ENCODE measurements around the gene OOEP. TPM values are rescaled to one million over a fixed set of nuclear protein-coding genes. Genes with fewer than 3 reads are reported as not detected.

The OOEP gene
- total RNA-seq, 1 experiment from 2014 or later = not detected

DNA sequence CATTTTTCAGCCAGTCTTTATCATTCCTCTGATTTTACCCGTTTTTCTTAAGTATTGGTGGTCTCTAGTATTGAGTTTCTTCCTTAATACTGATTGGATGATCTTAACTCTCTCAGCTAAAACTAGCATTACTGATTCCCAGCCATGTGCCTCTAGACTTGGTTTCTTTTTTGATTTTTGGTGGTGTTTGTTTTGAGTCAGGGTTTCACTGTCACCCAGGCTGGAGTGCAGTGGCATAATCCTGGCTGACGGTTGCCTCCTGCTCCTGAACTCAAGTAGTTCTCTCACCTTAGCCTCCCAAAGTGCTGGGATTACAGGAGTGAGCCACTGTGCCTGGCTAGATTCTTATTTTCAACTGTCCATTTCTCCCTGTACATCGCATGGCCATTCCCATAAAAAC lies 40.5 kb downstream of the OOEP start:
- TF ChIP-seq EGR1 (IDR thresholded peaks at IDR 0.05; ENCODE audit: low read depth) (no peak), ZFX (IDR thresholded peaks at IDR 0.05) (no peak), FOSL1 (IDR thresholded peaks at IDR 0.05; ENCODE audit: low read depth) (no peak), RAD21 (IDR thresholded peaks at IDR 0.05; ENCODE audit: low read depth) (no peak), CBX3 (IDR thresholded peaks at IDR 0.05; ENCODE audit: low read depth) (no peak), YY1 (IDR thresholded peaks at IDR 0.05; ENCODE audit: extremely low read depth, insufficient replicate concordance, low read depth, low read length) (no peak), SP1 (IDR thresholded peaks at IDR 0.05; ENCODE audit: low read depth) (no peak), TCF7L2 (IDR thresholded peaks at IDR 0.05; ENCODE audit: borderline replicate concordance, extremely low read depth, insufficient read depth, insufficient read length) (no peak), ELF1 (IDR thresholded peaks at IDR 0.05; ENCODE audit: borderline replicate concordance, low read depth) (no peak), ZNF274 (IDR thresholded peaks at IDR 0.05; ENCODE audit: low read depth, low read length) (no peak), SRF (IDR thresholded peaks at IDR 0.05; ENCODE audit: low read depth) (no peak), EZH2phosphoT487 (IDR thresholded peaks at IDR 0.05; ENCODE audit: borderline replicate concordance) (no peak), JUND (IDR thresholded peaks at IDR 0.05) (no peak), EZH2 (IDR thresholded peaks at IDR 0.05) (no peak)
- TF ChIP-seq, protein P1, sequence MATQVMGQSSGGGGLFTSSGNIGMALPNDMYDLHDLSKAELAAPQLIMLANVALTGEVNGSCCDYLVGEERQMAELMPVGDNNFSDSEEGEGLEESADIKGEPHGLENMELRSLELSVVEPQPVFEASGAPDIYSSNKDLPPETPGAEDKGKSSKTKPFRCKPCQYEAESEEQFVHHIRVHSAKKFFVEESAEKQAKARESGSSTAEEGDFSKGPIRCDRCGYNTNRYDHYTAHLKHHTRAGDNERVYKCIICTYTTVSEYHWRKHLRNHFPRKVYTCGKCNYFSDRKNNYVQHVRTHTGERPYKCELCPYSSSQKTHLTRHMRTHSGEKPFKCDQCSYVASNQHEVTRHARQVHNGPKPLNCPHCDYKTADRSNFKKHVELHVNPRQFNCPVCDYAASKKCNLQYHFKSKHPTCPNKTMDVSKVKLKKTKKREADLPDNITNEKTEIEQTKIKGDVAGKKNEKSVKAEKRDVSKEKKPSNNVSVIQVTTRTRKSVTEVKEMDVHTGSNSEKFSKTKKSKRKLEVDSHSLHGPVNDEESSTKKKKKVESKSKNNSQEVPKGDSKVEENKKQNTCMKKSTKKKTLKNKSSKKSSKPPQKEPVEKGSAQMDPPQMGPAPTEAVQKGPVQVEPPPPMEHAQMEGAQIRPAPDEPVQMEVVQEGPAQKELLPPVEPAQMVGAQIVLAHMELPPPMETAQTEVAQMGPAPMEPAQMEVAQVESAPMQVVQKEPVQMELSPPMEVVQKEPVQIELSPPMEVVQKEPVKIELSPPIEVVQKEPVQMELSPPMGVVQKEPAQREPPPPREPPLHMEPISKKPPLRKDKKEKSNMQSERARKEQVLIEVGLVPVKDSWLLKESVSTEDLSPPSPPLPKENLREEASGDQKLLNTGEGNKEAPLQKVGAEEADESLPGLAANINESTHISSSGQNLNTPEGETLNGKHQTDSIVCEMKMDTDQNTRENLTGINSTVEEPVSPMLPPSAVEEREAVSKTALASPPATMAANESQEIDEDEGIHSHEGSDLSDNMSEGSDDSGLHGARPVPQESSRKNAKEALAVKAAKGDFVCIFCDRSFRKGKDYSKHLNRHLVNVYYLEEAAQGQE (IDR thresholded peaks at IDR 0.05; ENCODE audit: low read depth) = no peak
- TF ChIP-seq, protein P2, sequence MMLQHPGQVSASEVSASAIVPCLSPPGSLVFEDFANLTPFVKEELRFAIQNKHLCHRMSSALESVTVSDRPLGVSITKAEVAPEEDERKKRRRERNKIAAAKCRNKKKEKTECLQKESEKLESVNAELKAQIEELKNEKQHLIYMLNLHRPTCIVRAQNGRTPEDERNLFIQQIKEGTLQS (IDR thresholded peaks at IDR 0.05) = no peak

More for the DNA sequence above, 40.5 kb downstream of the OOEP start:
- ChIA-PET POLR2A (interaction anchor here (1.2 kb wide), 1 partner anchor 195 kb away, joined by 3 read pairs; no protein-coding TSS in a partner anchor), CTCF (interaction anchor here (1.7 kb wide), 1 partner anchor 60 kb away, joined by 5 read pairs; no protein-coding TSS in a partner anchor), RAD21 (ENCODE audit: low non-redundant PET in 1 of 2, low total read pairs in 2 of 2, uncharacterized antibody in 2 of 2, unreplicated experiment in 2 of 2) (no interaction called here)
- Histone ChIP-seq H3K4me1 (ENCODE audit: control insufficient read depth in 1 of 2, insufficient read depth in 2 of 2, low read length in 2 of 2) (peaks cover 0 to 5% of the 10 kb centered on the region in 2 experiments; a peak in 1 of 4 replicates), H3K9me2 (ENCODE audit: insufficient read depth) (no peaks in the 10 kb centered on the region), H2AFZ (ENCODE audit: low read depth, low read length, poor library complexity, severe bottlenecking) (no peak overlapping the region), H3K27me3 (ENCODE audit: insufficient read depth, low read length) (no peaks in the 10 kb centered on the region), H3K4me3 (replicated peaks in 1 of 2; ENCODE audit: low read depth in 1 of 2, low read length in 2 of 2) (no peak overlapping the region), H3K79me2 (ENCODE audit: insufficient read depth, low read length) (no peaks in the 10 kb centered on the region), H3K9ac (ENCODE audit: low read length) (no peak overlapping the region), H4K20me1 (ENCODE audit: insufficient read depth) (no peaks in the 10 kb centered on the region), H3K27ac (ENCODE audit: low read depth, low read length) (no peak overlapping the region), H3K36me3 (ENCODE audit: control insufficient read depth in 1 of 2, insufficient read depth in 2 of 2, low read length in 2 of 2) (no peaks in the 10 kb centered on the region), H3K9me3 (ENCODE audit: control insufficient read depth in 1 of 2, insufficient read depth in 1 of 2, low read depth in 1 of 2, low read length in 2 of 2) (no peaks in the 10 kb centered on the region), H3K4me2 (ENCODE audit: low read length) (no peak overlapping the region)
- ATAC-seq (no peak), DNase-seq (ENCODE audit: low read depth, low spot score) (no peak)
- intact Hi-C loops (cut with micrococcal nuclease) = loop anchor here (5.0 kb wide), 2 partner anchors 147 to 712 kb away; no protein-coding TSS in a partner anchor
- no TSS peak for BruUV-seq (replicated peaks)
